HG03108 (cell line): ENCODE measurements around the gene KCNJ2.

Experiments
- ATAC-seq: cut with Tn5 transposase; IDR thresholded peaks from one replicate; pipeline ENCODE4 v1.9.1; 2021; ENCODE audit warnings: moderate library complexity; ENCODE audit not compliant: unreplicated experiment

Gene KCNJ2

DNA sequence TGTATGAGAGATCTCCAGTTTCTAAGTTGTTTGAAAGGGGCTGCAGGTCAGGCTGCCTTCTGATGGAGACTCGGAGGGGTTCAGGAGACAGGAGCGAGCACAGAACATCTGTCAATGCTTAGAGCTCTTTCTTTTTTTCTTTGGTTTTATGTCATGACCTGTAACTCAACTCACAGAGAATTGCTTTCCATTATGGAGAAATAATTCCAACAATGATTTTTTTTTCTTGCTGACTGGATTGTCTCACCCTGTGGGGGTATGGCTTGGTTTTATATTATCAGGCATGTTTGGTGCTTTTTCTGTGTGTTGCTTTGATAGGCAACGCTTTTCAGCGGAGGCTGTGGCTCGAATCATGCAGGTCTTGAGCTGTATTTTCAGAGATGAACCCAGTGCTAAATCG lies 10.7 kb upstream of the KCNJ2 start:
- ATAC-seq, result no peak

DNA sequence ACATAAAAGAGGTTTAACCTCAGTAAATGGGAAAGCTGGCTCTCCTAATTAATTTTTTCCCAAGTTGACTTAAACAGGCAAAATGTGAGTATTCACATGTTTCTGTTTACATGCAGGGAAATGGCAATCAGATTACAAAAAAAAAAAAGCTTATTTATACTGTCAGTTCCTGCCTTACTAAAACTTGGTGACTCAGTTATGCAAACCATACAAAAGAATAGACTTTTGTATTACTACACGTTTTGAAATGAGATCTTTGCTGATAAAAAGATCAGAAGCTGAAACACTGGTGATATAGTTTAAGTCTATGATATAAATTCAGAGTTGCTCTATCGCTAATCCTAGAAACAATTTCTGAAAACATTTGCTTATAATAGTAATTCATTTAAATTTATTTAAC lies 9.4 kb upstream of the KCNJ2 start:
- no peak for ATAC-seq

GRCh38 chr17:70161519-70161918 lies 7.8 kb upstream of the KCNJ2 start:
- no peak for ATAC-seq

GRCh38 chr17:70165383-70165782 lies 3.9 kb upstream of the KCNJ2 start:
- no peak for ATAC-seq

DNA sequence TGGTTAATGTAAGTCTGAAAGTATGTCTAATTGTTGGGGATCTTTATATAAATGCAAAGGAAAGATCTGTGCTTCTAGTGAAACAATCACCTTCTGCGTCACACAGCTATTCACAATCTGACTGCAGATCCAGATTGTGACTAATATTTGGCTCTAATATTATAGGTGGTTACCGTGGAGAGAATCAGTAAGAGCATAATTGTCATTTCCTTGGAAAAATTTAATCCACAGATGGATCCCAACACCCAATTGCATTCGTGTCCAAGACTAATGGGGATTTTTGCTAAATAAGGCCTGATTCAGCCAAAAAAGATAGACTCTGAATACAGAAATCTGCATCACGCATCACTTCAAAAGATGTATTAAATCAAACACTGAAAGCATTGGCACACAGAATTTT lies 2.7 kb upstream of the KCNJ2 start:
- ATAC-seq, result no peak

- ATAC-seq, result peak; percentile 17
Measured at GRCh38 chr17:70168044-70168976, 1.0 kb upstream of the KCNJ2 start.

- no peak for ATAC-seq
Measured at GRCh38 chr17:70169709-70170597, 621 bp downstream of the KCNJ2 start.

DNA sequence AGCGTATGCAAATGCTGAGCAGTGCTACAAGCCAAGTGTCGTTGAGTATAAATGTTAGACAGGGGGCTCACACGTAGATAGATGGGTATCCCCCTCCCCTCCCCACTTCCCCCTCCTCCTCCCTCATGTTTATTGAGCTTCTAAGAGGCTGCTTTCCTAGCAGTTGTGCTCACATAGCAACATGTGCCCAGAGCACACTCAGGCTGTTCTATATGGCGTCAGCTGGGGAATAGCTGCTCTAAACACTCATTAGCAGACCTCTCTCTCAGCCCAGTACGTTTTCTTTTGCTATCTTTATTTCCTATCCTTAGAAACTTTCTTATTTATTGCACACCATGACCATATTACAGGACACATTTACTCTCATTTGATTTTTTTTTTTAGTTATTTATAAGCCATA lies 1.8 kb downstream of the KCNJ2 start:
- no peak for ATAC-seq

DNA sequence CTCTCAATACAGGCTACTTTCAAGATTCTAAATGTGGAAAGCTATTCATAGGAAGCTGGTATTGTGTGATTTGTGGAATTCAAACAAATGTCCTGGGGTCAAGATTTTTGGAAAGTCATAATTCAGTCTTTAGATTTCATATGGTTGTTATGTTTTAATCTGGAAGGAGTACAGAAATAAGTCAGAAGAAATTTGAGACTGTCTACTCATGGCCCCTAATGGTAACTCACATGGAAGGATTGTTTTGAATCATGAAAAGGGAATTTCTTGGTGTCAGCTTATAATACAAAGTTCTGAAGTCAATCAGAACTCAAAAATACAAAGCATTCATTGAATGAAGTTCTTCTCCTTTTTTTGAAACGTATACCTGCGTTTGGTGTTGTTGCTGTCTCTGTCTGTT lies 3.1 kb downstream of the KCNJ2 start:
- no peak for ATAC-seq

- no peak for ATAC-seq
Measured at GRCh38 chr17:70172923-70173322, 3.6 kb downstream of the KCNJ2 start.

DNA sequence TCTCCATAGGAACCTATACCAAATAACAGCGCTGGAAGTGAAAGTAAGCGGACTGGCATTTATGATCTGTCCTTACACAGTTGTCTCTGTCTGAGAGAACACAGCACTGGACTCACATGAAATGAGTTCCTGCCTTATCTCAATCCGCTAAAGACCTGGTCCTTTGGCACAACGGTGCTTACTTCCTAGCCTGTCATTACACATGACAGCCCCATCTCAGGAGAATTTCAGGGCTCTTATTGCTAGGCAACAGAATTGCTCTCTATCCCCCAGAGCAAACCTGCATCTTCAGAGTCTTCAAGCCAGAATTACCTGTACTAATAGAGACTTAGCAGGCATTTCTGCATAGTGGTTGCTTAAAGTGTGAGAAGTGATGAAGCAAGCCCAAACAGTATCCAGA lies 4.3 kb downstream of the KCNJ2 start:
- no peak for ATAC-seq

DNA sequence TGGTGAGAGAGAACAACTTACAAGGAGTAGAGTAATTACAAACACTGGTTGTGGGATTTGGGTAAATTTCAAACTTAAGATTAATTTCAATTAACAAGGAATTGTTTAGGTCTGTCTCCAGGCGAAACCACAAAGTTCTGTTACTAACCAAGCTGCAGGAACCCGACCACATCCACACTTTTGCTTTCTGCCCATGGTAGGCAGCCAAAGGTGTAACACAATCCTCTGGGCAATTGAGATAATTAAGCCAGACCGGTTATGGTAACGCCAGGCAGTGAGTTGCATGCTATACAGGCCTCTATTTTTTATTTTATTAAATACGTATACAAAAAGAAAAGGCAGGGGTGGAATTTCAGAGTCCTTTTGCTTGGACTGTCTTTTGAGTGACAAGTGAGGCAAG lies 12.0 kb downstream of the KCNJ2 start:
- no peak for ATAC-seq

DNA sequence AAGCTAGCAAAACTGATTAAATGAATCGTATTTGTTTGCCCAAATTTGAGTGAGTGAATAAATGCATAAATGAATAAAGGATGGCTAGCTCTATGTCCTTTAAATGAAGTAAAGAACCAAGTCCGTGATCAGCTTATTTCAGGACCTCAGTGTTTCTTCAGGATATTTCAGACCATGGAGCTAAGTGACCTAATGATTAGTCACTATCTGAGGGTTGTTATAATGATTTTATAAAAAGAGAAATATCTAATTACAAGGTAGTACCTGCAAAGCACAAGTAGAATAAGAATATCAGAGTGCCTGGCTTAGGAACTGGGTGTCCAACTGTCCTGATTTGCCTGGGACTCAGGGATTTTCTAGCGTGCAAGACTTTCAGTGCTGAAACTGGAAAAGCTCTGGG lies 12.5 kb downstream of the KCNJ2 start:
- ATAC-seq, result no peak

DNA sequence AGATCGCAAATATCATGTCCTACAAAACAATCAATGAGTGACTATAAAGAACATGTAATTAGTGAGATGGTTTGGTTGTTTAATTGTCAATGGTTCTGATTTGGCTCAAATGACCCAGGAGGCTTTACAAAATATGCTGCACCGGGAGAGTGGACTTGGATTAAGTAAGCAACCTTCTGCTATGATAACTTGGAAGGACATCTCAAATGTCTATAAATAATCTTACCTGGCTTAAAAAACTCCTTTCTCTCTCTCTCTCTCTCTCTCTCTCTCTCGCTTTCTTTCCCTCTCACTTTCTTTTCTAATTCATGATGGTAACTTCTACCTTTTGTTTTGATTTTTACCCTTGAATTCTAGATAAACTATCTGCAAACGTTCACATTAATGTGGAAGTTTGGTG lies 14.2 kb downstream of the KCNJ2 start:
- ATAC-seq, result no peak

DNA sequence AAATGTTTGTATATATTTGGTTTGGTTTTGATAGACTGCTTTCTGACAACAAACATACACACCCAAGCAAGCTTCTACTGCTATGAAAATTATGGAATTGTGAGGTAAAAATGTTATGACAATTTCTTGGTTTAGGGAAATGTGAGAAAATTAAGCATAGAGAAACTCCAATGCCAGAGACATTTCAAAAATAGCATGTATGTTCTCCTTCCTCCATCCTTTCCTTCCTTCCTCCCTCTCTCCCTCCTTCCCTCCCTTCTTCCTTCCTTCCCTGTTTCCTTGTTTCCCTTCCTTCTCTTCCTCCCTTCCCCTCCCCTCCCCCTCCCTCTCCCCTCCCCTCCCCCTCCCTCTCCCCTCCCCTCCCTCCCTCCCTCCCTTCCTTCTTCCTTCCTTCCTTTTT lies 14.9 kb downstream of the KCNJ2 start:
- no peak for ATAC-seq

GRCh38 chr17:70184770-70185169 lies 15.4 kb downstream of the KCNJ2 start:
- no peak for ATAC-seq

- no peak for ATAC-seq
Measured at GRCh38 chr17:70185285-70185684, 16.0 kb downstream of the KCNJ2 start.

DNA sequence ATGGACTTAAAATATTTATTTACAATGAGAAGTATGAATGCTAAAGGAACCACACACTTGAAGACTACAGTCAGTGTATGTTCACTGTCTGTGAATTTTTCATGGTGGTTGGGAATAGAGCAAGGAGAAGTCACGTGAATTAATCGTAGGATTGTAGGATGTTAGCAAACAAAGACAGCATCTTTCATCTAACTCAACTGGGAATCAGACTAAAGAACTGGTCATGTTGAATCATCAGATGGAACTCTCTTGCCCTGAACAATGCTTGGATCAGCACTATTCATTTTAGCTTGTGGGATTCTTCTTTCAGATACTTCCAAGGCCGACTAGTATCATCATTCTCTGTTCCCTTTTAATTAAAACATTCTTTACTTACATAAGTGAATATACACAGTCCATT lies 18.1 kb downstream of the KCNJ2 start:
- no peak for ATAC-seq

DNA sequence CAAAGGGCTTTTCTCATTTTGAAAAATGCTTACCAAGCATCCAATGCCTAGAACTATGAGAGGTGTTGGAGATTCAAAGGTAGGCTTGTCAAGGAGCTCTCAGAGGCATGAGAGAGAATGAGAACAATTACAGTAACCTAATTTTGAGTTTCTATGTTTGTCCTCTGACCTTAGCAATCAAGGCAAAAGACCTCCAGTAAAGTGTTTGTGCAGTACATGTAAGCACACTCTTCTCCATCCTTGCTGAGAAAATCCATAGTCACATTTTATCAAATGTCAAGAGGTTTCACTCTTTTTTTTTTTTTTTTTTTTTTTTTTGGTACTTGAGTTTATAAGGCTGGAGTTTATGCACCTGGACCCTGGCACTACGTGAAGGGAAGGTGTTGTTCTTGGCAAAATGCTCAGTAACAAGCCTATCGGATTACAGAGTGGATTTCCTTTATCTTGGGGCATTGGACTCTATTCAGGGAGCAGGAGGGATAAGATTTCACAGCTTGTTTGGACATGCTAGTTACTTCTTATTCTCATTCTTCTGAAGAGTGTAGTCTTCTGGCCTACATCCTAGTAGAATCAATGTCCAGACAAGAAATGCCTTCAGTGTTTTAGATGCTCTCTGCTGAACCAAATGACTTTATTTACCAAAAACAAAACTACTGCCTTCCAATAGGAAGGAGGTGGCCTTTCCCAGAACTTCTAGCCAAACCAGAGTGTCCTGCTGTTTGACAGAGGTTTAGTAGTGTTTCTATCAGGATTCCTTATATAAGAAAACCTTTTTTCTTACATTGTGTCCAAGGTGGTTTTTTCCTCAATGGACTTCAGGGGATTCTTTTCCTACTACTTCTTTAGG lies 21.9 kb downstream of the KCNJ2 start:
- ATAC-seq, result no peak

DNA sequence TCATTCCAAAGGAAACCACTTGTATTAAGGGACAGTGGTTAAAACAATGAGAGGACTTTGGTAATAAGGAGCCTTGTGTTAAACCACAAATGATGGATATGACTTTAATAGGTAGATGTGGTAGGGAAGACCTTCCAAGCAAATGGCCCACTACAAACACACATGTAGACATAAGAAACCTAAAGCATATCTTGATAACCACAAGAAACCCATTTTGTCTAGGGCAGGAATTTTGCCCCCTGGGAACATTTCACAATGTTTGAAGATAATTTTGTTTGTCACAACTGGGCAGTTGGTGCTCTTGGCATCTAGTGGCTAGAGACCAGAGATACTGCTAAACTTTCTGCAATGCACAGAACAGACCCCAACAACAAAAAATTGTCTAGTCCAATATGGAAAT lies 25.8 kb downstream of the KCNJ2 start:
- ATAC-seq, result no peak

GRCh38 chr17:70201872-70202419 lies 32.6 kb downstream of the KCNJ2 start:
- no peak for ATAC-seq
